ENCODE measurements around the gene ROR2. TPM values are rescaled to one million over a fixed set of nuclear protein-coding genes. Genes with fewer than 3 reads are reported as not detected.
A peak's percentile ranks its signal among the peaks of the same experiment; 100 is the strongest.

Gene ROR2
- total RNA-seq, 4 donors from 2014 or later, result 37.4 to 71.8 (median 59.4) TPM

- 71% methylated on average over 3 of the region's 3 CpGs for WGBS
- Histone ChIP-seq H3K27me3 (no peaks in the 10 kb centered on the region), H3K4me1 (no peaks in the 10 kb centered on the region), H3K27ac (replicated peaks in 1 of 4) (no peak overlapping the region), H3K36me3 (peaks cover 0 to 37% (median 24%) of the 10 kb centered on the region in 4 donors), H3K4me3 (no peak overlapping the region), H3K9me3 (peaks cover 0 to 10% (median 0%) of the 10 kb centered on the region in 4 donors)
- DNase-seq (ENCODE audit: extremely low spot score), result no peak
- intact Hi-C loops (cut with DNase I), result no loop called here
- TF ChIP-seq POLR2AphosphoS5 (IDR thresholded peaks at IDR 0.05) (no peak), EP300 (IDR thresholded peaks at IDR 0.05) (no peak), POLR2A (IDR thresholded peaks at IDR 0.05; ENCODE audit: low read depth) (no peak), CTCF (IDR thresholded peaks at IDR 0.05) (no peak)
Observed at GRCh38 chr9:91720313-91720712, 229.7 kb downstream of the ROR2 start.

- Histone ChIP-seq H3K4me1 (peaks cover 0 to 13% (median 8%) of the 10 kb centered on the region in 4 donors), H3K36me3 (peaks cover 0 to 14% (median 6%) of the 10 kb centered on the region in 4 donors), H3K27me3 (no peaks in the 10 kb centered on the region), H3K27ac (replicated peaks in 1 of 4) (no peak overlapping the region), H3K9me3 (peaks cover 0 to 10% (median 0%) of the 10 kb centered on the region in 4 donors), H3K4me3 (no peak overlapping the region)
- DNase-seq (ENCODE audit: extremely low spot score), result no peak
- 94% methylated on average over 4 of the region's 9 CpGs for WGBS
- TF ChIP-seq EP300 (IDR thresholded peaks at IDR 0.05) (no peak), CTCF (IDR thresholded peaks at IDR 0.05) (no peak), POLR2AphosphoS5 (IDR thresholded peaks at IDR 0.05) (no peak), POLR2A (IDR thresholded peaks at IDR 0.05; ENCODE audit: low read depth) (no peak)
- intact Hi-C loops (cut with DNase I), result no loop called here
Observed at GRCh38 chr9:91718071-91718470, 232.0 kb downstream of the ROR2 start.

- Histone ChIP-seq H3K27ac (replicated peaks in 1 of 4) (no peak overlapping the region), H3K27me3 (no peaks in the 10 kb centered on the region), H3K9me3 (peaks cover 0 to 10% (median 0%) of the 10 kb centered on the region in 4 donors), H3K4me1 (peaks cover 0 to 22% (median 8%) of the 10 kb centered on the region in 4 donors), H3K4me3 (no peak overlapping the region), H3K36me3 (peaks cover 0 to 5% (median 0%) of the 10 kb centered on the region in 4 donors)
- intact Hi-C loops (cut with DNase I), result no loop called here
- 95% methylated on average over 7 of the region's 7 CpGs for WGBS
- TF ChIP-seq EP300 (IDR thresholded peaks at IDR 0.05) (no peak), POLR2AphosphoS5 (IDR thresholded peaks at IDR 0.05) (no peak)
- no peak for DNase-seq (ENCODE audit: extremely low spot score)
Observed at GRCh38 chr9:91716815-91717214, 233.2 kb downstream of the ROR2 start.

GRCh38 chr9:91716239-91716638, 233.8 kb downstream of the ROR2 start:
- Histone ChIP-seq H3K27me3 (no peaks in the 10 kb centered on the region), H3K4me1 (peaks cover 0 to 22% (median 8%) of the 10 kb centered on the region in 4 donors), H3K4me3 (no peak overlapping the region), H3K36me3 (peaks cover 0 to 4% (median 0%) of the 10 kb centered on the region in 4 donors), H3K27ac (replicated peaks in 1 of 4) (no peak overlapping the region), H3K9me3 (peaks cover 0 to 10% (median 0%) of the 10 kb centered on the region in 4 donors)
- intact Hi-C loops (cut with DNase I), result no loop called here
- TF ChIP-seq POLR2A (IDR thresholded peaks at IDR 0.05; ENCODE audit: low read depth) (no peak), EP300 (IDR thresholded peaks at IDR 0.05) (no peak), CTCF (IDR thresholded peaks at IDR 0.05) (no peak), POLR2AphosphoS5 (IDR thresholded peaks at IDR 0.05) (no peak)
- DNase-seq (ENCODE audit: extremely low spot score), result no peak
- 92% methylated on average over 4 of the region's 4 CpGs for WGBS

GRCh38 chr9:91714874-91715615, 235.0 kb downstream of the ROR2 start:
- TF ChIP-seq CTCF (IDR thresholded peaks at IDR 0.05) (no peak), POLR2A (IDR thresholded peaks at IDR 0.05; ENCODE audit: low read depth) (no peak), POLR2AphosphoS5 (IDR thresholded peaks at IDR 0.05) (no peak), EP300 (IDR thresholded peaks at IDR 0.05) (no peak)
- DNase-seq (ENCODE audit: extremely low spot score), result no peak
- Histone ChIP-seq H3K27me3 (no peaks in the 10 kb centered on the region), H3K27ac (replicated peaks in 1 of 4) (peak overlapping the region; percentile 61 to 78 (median 75)), H3K9me3 (peaks cover 0 to 10% (median 0%) of the 10 kb centered on the region in 4 donors), H3K4me3 (peak overlapping the region; percentile 43 to 59 (median 47)), H3K4me1 (peaks cover 0 to 22% (median 8%) of the 10 kb centered on the region in 4 donors), H3K36me3 (no peaks in the 10 kb centered on the region)
- 73% methylated on average over 14 of the region's 14 CpGs for WGBS
- intact Hi-C loops (cut with DNase I), result no loop called here
